ENCODE data around the gene DCTN4.

Gene DCTN4

DNA sequence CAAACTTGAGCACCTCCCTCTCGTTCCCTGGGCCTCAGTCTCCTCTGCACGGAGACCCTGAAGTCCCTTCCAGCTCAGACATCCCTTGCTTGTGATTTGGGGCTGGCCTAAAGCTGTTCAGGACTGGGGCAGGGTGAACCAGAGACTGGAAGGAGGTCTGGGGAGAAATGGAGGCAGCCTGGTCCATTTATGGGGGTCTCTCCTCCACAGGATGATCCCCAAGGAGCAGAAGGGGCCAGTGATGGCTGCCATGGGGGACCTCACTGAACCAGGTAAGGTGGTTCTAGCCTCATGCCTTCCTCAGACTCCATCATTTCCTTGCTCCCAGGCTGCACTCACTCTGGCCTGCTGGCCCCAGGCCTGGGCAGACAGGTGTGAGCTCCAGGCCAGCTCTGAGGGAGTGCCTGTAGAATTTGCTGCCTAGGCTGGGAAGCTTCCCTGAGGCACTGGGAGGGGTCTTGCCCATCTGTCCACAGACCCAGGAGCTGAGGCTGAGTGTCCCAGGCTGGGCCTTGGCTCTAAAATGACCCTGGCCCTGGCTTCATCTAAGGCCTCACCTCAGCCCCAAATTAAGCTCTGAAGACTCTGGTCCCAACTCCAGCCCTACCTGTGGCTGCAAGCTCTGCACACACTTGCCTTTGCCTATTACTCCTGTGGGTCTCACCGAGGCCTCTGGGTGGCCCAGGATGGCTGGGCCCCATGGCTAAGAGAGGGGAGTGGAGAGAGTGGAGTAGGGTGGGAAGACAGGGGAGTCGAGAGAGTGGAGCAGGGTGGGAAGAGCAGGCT, 95.9 kb downstream of the DCTN4 start:
- DNase-seq = no peak

DNA sequence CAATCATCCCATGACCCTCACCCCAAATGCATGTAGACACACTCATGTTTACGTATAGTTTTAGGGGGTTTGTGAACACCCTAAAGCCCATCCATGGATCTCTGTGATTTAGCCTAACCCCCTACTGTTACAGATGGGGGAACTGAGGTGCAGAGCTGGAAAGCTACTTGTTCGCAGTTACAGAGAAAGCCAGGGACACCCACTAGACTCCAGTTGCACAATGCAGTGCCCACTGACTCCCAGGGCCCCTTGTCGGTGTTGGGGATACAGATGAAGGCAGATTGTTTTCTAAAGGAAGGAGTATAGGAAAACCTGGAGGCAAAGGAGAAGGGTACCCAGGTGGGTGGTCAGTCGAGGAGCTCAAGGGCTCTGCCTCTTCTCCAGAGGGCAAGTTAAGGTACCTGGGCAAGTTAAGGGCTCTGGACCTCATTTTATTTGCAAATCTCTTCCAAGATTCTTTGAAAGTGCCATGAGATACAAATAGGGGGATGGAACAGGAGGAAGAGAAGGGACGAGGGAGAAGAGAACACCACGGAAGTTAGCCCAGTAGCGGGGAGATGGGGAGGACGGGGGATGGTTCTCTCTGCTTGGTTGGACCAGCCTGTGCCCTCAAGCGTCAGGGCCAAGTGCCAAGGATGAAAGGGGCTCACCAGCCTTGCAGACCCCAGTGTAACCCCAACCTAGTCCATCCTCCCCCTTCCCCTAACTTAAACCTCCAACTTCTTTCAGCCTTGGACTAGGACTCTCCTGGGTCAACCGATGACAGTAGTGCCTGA, 96.8 kb downstream of the DCTN4 start:
- no peak for DNase-seq

DNA sequence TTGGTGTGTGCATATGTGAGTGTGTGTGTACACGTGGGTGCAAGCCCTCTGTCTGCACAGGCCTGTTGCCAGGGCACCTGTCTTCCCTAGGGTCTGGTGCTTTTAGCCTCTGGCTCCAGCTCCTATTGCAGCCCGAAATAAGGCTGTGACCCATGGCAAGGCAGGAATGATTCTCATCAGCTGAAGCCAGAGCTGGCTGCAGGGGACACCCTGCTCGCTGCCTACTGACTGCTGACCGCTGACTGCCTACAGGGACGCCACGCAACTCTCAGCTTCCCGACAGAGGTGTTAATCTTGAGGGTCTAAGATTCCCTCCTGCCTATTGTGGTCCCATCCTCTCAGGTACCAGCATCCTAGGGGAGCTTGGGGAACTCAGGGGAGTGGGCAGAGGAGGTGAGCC, 97.7 kb downstream of the DCTN4 start, which contains the start of gene MYOZ3:
Gene MYOZ3 (plus strand): TSS at position 166 of the 400 bp plus-strand sequence. CDS start 1,691 bp downstream, outside the sequence.
- DNase-seq = no peak

DNA sequence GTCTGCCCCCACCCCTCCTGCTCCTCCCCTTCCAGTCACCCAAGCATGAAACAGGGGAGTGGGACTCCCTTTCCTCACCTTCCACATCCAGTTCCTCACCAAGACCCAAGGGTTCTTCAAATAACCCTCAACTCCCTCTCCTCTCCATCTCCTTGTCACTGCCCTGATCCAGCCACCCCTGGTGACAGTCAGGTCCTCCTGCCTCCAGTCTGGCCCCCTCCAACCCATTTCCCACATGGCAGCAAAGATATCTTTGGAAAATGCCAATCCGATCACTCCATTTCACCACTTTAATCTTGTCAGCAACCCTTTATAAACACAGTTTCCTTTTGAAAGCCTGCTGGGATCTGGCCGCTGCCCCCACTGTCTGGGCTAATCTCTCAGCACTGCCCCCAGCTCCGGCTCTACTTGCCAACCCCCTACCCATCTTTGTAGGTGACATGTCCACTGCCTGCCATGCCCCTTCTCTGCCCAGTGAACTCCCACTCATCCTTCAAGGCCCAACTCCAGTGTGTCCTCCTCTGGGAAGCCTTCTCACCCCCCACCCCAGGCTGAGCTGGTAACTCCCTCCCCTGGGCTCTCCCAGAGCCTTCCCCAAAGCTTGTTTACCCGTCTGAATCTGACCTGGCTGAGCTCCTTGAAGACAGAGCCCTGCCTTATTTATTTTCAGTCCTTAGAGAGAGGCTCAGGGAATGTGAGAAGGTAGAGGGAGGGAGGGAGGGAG, 98.5 kb downstream of the DCTN4 start:
- no peak for DNase-seq

DNA sequence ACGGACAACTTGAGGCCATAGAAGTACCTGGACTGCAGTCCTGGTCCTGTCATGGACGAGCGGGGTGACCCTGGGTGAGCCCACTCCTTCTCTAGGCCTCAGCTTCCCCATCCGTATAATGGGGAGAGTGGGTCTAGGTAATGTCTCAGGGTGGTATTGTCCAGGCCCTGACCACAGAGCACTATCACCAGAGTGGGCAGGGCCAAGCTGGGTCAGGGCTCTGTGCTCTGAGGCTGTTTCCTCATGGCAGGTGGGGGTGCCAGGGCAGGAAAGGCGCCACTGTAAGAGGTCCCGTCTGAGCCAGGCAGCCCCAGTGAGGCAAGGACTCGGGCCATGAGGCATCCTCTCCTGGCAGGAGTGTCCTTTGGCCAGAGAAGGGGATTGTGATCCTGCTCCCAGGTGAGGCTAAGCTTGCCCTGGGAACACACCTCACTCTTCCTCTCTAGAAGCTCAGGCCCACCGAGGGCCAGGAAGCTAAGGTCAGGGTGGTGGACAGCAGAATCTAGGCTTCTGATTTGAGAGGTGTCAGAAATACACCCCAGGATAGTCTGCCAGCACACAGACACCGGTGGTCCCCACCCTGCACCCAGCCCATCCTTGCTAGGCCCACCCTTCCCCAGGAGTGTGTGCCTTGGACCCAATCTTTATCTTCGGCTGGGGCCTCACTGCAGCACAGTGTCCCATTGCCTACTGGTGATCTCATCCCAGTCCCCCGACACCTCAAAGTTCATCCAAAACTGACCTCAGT, 99.3 kb downstream of the DCTN4 start:
- no peak for DNase-seq

DNA sequence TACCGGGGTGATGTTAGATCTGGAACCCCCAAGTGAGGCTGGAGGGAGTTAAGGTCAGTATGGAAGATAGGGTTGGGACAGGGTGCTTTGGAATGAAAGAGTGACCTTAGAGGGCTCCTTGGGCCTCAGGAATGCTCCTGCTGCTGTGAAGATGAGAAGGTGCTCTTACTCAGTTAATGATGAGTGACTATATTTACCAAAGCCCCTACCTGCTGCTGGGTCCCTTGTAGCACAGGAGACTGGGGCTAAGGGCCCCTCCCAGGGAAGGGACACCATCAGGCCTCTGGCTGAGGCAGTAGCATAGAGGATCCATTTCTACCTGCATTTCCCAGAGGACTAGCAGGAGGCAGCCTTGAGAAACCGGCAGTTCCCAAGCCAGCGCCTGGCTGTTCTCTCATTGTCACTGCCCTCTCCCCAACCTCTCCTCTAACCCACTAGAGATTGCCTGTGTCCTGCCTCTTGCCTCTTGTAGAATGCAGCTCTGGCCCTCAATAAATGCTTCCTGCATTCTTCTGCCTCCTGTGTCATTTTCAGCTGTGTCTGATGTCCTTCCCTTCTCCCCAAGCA, 100.0 kb downstream of the DCTN4 start:
- no peak for DNase-seq

All from activated CD4-positive, CD25-positive, alpha-beta regulatory T cell treated with anti-CD3 and anti-CD28 coated beads, Interleukin-2, amount 50 U/mL, for 72 hours (primary cell).